ENCODE data around the gene NFIX.

NFIX gene

DNA sequence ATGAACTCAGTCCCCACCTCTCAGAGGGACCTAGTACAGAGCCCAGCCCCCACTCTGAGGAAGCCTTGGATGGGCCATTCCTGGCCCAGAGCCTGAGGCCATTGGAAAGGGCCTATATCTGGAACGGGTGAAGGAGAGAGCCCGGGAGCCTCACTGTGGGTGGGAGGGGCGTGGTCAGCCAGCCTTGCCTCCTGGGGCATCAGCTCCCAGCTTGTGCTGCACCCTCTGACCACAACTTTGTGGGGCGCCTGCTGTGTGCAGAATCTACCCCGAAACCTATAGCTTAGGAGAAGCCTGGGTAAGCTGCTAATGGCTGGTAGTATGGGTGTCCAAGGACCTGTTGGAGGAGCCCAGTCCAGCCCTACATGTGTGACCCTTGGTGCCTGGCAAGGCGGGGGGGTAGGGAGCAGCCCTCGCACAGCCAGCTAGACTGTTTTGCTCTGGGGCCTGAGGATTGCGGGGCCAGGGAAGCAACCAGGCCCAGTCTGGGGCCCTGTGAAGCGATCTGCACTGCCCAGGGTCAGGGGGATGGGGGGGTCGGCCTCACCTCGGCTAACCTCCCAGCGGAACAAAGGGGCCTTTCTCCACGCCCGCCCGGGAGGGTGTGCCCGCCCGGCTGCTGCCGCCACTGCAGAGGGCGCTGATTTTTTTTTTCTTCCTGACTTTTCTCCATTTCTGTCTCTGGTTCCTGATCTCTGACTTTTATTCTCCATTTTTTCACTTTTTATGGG is 65.1 kb downstream of the NFIX start:
- DNase-seq: peak; percentile 64

DNA sequence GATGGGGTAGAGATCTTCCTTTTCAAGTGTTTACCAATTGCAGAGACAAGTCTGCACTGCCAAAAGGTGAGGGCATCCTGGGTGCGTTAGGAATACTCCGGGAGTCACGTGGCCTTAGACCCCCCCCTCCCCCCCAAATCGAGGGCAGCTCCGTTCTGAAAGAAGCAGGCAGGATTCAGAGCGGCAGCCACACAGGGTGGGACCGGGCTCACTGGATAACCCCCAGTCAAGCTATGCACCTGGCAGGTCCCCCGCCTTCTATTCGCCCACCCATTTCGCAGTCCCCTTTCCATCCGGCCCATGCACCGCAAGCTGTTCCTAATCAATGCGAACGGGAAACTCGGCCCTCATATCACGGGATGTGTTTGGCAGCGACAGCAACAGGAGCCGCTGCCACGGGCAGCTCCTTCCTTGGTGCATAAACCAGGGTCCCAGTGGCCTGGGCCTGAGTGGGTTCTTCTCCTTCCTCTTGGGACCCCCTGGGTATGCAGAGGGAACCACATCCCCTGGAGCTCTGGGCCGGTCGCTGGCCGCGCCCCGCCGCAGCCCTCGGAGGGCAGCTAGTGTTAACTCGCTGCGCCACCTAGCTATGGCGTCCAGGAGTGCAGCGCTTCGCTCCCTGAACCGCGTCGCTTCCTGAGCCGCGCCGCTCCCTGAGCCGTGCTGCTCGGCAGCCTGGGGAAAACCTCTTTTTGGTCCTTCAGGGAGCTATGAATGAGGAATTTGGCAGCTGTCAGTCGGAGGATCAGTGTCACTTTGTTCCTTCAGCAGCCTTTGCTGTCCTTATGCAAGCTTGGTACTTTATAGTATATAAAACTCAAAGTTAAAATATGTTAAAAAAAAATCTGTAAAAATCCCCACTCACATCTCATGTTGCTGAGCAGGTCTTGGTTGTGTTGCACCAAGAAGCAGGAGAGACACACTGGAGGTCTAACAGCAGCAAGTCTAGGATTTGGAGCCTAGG is 66.0 kb downstream of the NFIX start:
- DNase-seq: peak; percentile 55

DNA sequence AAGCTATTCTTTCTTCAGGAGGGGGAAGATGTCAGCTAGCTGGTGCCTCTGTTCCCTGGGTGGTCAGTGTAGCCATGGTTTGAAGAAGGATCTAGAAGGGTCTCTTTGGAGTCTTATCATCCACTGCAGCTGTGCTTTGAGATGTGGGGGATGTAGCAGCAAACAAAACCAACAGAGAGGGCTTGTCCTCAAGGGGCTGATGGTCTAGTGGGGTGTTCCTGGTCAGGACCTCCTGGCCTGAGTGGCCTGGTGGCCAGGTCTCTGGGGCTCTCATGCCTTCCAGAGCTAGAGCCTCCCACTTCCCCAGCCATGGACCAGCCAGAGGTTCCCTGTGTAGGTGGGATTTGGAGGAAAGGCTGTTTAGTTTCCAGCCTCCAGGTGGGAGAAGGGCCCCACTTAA is 67.0 kb downstream of the NFIX start:
- no peak for DNase-seq

- no peak for DNase-seq
These were observed 68.3 kb downstream of the NFIX start for GRCh38 chr19:13063461-13064091.

GRCh38 chr19:13064092-13064489 is 68.8 kb downstream of the NFIX start:
- DNase-seq: no peak

- DNase-seq: no peak
These were observed 71.0 kb downstream of the NFIX start for GRCh38 chr19:13066226-13066625.

GRCh38 chr19:13066933-13067807 is 71.9 kb downstream of the NFIX start:
- no peak for DNase-seq

- DNase-seq: no peak
These were observed 73.0 kb downstream of the NFIX start for GRCh38 chr19:13068085-13068846.

- DNase-seq: no peak
These were observed 74.4 kb downstream of the NFIX start for GRCh38 chr19:13069415-13070359.

- no peak for DNase-seq
These were observed 75.3 kb downstream of the NFIX start for GRCh38 chr19:13070425-13071140.

- no peak for DNase-seq
These were observed 76.3 kb downstream of the NFIX start for GRCh38 chr19:13071444-13072187.

DNA sequence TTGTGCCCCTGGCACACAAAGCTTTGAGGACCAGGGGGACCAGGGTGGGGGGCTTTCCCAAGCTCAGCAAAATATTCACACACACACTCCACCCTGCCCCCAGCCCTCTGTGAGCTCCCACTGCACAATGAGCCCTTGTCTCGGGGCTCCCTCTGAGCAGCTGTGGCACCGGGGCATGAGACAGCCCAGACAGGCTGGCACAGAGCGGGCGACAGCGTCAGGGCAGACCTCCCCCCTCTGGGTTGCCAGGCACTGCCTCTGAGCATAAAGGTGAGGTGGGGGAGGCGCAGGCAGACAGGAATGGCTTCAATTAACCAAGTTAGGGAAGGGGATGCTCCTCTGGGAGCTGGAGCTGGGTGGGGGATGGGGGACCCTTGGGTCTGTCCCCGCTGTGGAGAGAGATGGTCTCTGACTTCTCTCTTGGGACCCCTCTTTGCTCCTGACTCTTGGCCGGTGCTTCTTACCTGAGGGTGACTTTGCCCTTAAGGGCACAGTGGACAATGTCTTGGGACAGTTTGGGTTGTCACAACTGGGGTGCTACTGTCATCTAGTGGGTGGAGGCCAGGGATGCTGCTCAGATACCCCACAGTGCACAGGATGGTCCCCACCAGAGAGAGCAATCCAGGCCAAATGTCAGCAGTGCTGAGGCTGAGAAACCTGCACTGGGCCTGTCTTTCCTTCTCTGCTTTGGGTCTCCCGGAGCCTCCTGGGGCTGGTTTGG is 77.1 kb downstream of the NFIX start:
- no peak for DNase-seq

- no peak for DNase-seq
These were observed 78.0 kb downstream of the NFIX start for GRCh38 chr19:13073263-13073662.

- no peak for DNase-seq
These were observed 79.1 kb downstream of the NFIX start for GRCh38 chr19:13074378-13074777.

DNA sequence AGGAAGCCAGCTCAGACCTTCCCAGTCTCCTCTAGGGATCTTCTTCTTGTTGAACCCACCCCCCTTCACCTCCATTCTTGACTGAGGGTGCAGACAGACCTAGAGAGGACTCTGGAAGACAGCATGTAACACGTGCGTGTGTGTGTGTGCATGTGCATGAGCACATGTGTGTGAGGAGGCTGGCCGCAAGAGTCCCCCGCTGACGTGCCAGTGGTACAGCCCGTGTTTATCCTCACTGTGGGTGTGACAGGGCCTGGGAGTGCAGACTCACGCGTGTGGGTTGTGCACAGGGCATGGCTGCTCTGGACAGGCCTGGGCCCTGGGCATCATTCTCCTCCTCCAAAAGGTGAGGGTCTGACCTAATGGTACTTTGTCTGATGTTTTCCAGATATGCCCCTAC is 81.0 kb downstream of the NFIX start:
- DNase-seq: no peak

DNA sequence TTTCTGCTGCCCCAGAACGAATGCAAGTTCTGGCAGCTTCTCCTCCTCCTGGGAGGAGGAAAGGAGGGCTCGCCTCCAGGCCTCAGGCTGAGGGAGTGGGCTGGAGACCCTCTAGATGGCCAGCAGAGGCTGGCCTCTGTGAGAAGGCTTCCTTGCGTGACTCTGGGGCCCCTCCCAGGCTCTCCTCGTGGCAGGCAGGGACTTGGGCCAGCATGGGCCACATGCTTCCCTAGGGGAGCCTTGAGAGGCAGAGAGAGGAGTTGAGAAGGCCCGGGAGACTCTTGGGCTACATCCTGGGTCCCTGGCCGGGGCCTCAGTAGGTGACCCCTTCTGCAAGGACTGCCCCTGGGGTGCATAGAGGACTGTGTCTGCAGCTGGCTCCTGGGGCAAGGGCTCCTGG is 81.5 kb downstream of the NFIX start:
- DNase-seq: no peak

- no peak for DNase-seq
These were observed 82.0 kb downstream of the NFIX start for GRCh38 chr19:13077240-13077639.

DNA sequence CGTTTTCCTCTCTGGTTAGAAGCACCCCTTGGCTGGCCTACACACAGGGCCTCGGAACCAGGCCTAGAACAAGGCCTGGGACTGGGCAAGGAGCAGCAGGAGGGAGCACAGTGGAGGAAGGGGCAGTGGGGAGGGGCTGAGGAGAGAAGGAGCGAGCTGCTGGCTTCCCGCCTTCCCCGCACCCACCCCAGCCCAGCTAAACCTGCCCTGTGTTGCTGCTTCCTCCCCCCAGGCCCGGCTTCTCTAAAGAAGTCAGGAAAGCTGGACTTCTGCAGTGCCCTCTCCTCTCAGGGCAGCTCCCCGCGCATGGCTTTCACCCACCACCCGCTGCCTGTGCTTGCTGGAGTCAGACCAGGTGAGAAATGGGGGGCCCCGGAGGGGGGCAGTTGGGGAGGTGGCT is 83.1 kb downstream of the NFIX start:
- no peak for DNase-seq

Measured in NCI-H226 (cell line).